Measurements from ENCODE around the gene RNF43.
A peak's percentile ranks its signal among the peaks of the same experiment; 100 is the strongest.

RNF43 gene

GRCh38 chr17:58396173-58396572 is 21.2 kb downstream of the RNF43 start:
- Mint-ChIP-seq H3K27me3 (no peaks in the 10 kb centered on the region), H3K27ac (no peak overlapping the region), H3K36me3 (peaks cover 6% of the 10 kb centered on the region), H3K4me1 (no peaks in the 10 kb centered on the region), H3K9me3 (no peaks in the 10 kb centered on the region), H3K4me3 (no peak overlapping the region)
- no peak for ATAC-seq

GRCh38 chr17:58394534-58395223 is 22.7 kb downstream of the RNF43 start:
- Mint-ChIP-seq H3K4me3 (no peak overlapping the region), H3K27me3 (no peaks in the 10 kb centered on the region), H3K4me1 (no peaks in the 10 kb centered on the region), H3K36me3 (peaks cover 6% of the 10 kb centered on the region), H3K27ac (no peak overlapping the region), H3K9me3 (no peaks in the 10 kb centered on the region)
- ATAC-seq, result no peak

- no peaks in the 10 kb centered on the region for H3K9me3 Mint-ChIP-seq
- H3K27ac Mint-ChIP-seq, result no peak overlapping the region
- no peak for ATAC-seq
- no peaks in the 10 kb centered on the region for H3K27me3 Mint-ChIP-seq
- no peaks in the 10 kb centered on the region for H3K4me1 Mint-ChIP-seq
- H3K36me3 Mint-ChIP-seq, result peaks cover 9% of the 10 kb centered on the region
- H3K4me3 Mint-ChIP-seq, result no peak overlapping the region
These were observed 25.9 kb downstream of the RNF43 start for GRCh38 chr17:58391302-58391984.

GRCh38 chr17:58390884-58391283 is 26.4 kb downstream of the RNF43 start:
- Mint-ChIP-seq H3K27me3 (no peaks in the 10 kb centered on the region), H3K4me1 (no peaks in the 10 kb centered on the region), H3K4me3 (no peak overlapping the region), H3K27ac (no peak overlapping the region), H3K9me3 (no peaks in the 10 kb centered on the region), H3K36me3 (peaks cover 6% of the 10 kb centered on the region)
- no peak for ATAC-seq

- Mint-ChIP-seq H3K4me1 (peaks cover 15% of the 10 kb centered on the region), H3K27ac (no peak overlapping the region), H3K4me3 (no peak overlapping the region), H3K36me3 (peaks cover 5% of the 10 kb centered on the region), H3K9me3 (no peaks in the 10 kb centered on the region), H3K27me3 (no peaks in the 10 kb centered on the region)
- ATAC-seq, result no peak
These were observed 28.8 kb downstream of the RNF43 start for GRCh38 chr17:58388302-58389190.

- Mint-ChIP-seq H3K9me3 (no peaks in the 10 kb centered on the region), H3K36me3 (peaks cover 5% of the 10 kb centered on the region), H3K4me1 (peaks cover 16% of the 10 kb centered on the region), H3K27ac (no peak overlapping the region), H3K4me3 (no peak overlapping the region), H3K27me3 (no peaks in the 10 kb centered on the region)
- ATAC-seq, result no peak
These were observed 29.5 kb downstream of the RNF43 start for GRCh38 chr17:58387834-58388233.

GRCh38 chr17:58386708-58387107 is 30.6 kb downstream of the RNF43 start:
- ATAC-seq, result no peak
- H3K4me3 Mint-ChIP-seq, result no peak overlapping the region
- H3K9me3 Mint-ChIP-seq, result no peaks in the 10 kb centered on the region
- H3K27ac Mint-ChIP-seq, result no peak overlapping the region
- H3K4me1 Mint-ChIP-seq, result peaks cover 27% of the 10 kb centered on the region
- peaks cover 5% of the 10 kb centered on the region for H3K36me3 Mint-ChIP-seq
- no peaks in the 10 kb centered on the region for H3K27me3 Mint-ChIP-seq

- ATAC-seq, result no peak
- no peaks in the 10 kb centered on the region for H3K9me3 Mint-ChIP-seq
- peaks cover 5% of the 10 kb centered on the region for H3K36me3 Mint-ChIP-seq
- no peak overlapping the region for H3K4me3 Mint-ChIP-seq
- H3K4me1 Mint-ChIP-seq, result peaks cover 28% of the 10 kb centered on the region
- H3K27ac Mint-ChIP-seq, result no peak overlapping the region
- H3K27me3 Mint-ChIP-seq, result no peaks in the 10 kb centered on the region
These were observed 31.9 kb downstream of the RNF43 start for GRCh38 chr17:58385359-58385899.

GRCh38 chr17:58384897-58385296 is 32.4 kb downstream of the RNF43 start:
- no peak overlapping the region for H3K4me3 Mint-ChIP-seq

GRCh38 chr17:58383892-58384462 is 33.4 kb downstream of the RNF43 start:
- Mint-ChIP-seq H3K4me1 (peaks cover 28% of the 10 kb centered on the region), H3K4me3 (no peak overlapping the region), H3K27me3 (no peaks in the 10 kb centered on the region), H3K9me3 (no peaks in the 10 kb centered on the region), H3K36me3 (peaks cover 5% of the 10 kb centered on the region), H3K27ac (no peak overlapping the region)
- no peak for ATAC-seq

More at GRCh38 chr17:58384897-58385296, 32.4 kb downstream of the RNF43 start:
- no peak for ATAC-seq
- H3K4me1 Mint-ChIP-seq, result peaks cover 28% of the 10 kb centered on the region
- no peaks in the 10 kb centered on the region for H3K9me3 Mint-ChIP-seq
- H3K27ac Mint-ChIP-seq, result no peak overlapping the region
- H3K36me3 Mint-ChIP-seq, result peaks cover 5% of the 10 kb centered on the region
- H3K27me3 Mint-ChIP-seq, result no peaks in the 10 kb centered on the region

GRCh38 chr17:58382872-58383242 is 34.5 kb downstream of the RNF43 start:
- Mint-ChIP-seq H3K27me3 (no peaks in the 10 kb centered on the region), H3K4me1 (peaks cover 28% of the 10 kb centered on the region), H3K36me3 (peaks cover 5% of the 10 kb centered on the region), H3K27ac (peak overlapping the region; percentile 52), H3K4me3 (peak overlapping the region; percentile 54), H3K9me3 (no peaks in the 10 kb centered on the region)
- no peak for ATAC-seq

- Mint-ChIP-seq H3K4me1 (peaks cover 28% of the 10 kb centered on the region), H3K9me3 (no peaks in the 10 kb centered on the region), H3K36me3 (peaks cover 5% of the 10 kb centered on the region), H3K27me3 (no peaks in the 10 kb centered on the region), H3K27ac (peak overlapping the region; percentile 52), H3K4me3 (peak overlapping the region; percentile 54)
- ATAC-seq, result peak; percentile 70
These were observed 35.0 kb downstream of the RNF43 start for GRCh38 chr17:58382108-58382871.

- no peaks in the 10 kb centered on the region for H3K9me3 Mint-ChIP-seq
- no peak overlapping the region for H3K4me3 Mint-ChIP-seq
- H3K27me3 Mint-ChIP-seq, result no peaks in the 10 kb centered on the region
- no peak for ATAC-seq
- H3K27ac Mint-ChIP-seq, result peak overlapping the region; percentile 52
- peaks cover 2% of the 10 kb centered on the region for H3K36me3 Mint-ChIP-seq
- peaks cover 28% of the 10 kb centered on the region for H3K4me1 Mint-ChIP-seq
These were observed 36.0 kb downstream of the RNF43 start for GRCh38 chr17:58381124-58382035.
